Activated CD8-positive, alpha-beta memory T cell treated with anti-CD3 and anti-CD28 coated beads, Interleukin-2, amount 50 U/mL, for 48 hours (primary cell): ENCODE data around the gene SPATS2.
"Not testable (repeated sequence)": the region's sequence is repeated elsewhere in the genome, so short reads cannot be mapped to it uniquely, and the experiment has no call there.

Experiments used
- DNase-seq: peaks from one replicate; pipeline ENCODE4 v3.0.0-alpha.2; 2020

SPATS2 gene

GRCh38 chr12:49478949-49479664 lies 111.8 kb downstream of the SPATS2 start:
- no peak for DNase-seq

- DNase-seq = no peak
These were observed 115.1 kb downstream of the SPATS2 start for GRCh38 chr12:49482095-49483051.

GRCh38 chr12:49483619-49484018 lies 116.4 kb downstream of the SPATS2 start:
- no peak for DNase-seq

- DNase-seq = no peak
These were observed 120.3 kb downstream of the SPATS2 start for GRCh38 chr12:49487605-49488004.

GRCh38 chr12:49489154-49489553 lies 121.9 kb downstream of the SPATS2 start:
- DNase-seq = no peak

GRCh38 chr12:49489720-49490119 lies 122.5 kb downstream of the SPATS2 start:
- no peak for DNase-seq

- no peak for DNase-seq
These were observed 124.6 kb downstream of the SPATS2 start for GRCh38 chr12:49491823-49492222.

GRCh38 chr12:49493900-49494299 lies 126.6 kb downstream of the SPATS2 start:
- no peak for DNase-seq

GRCh38 chr12:49496417-49497360 lies 129.4 kb downstream of the SPATS2 start:
- no peak for DNase-seq

GRCh38 chr12:49501895-49502294 lies 134.6 kb downstream of the SPATS2 start:
- DNase-seq = no peak

- no peak for DNase-seq
These were observed 135.3 kb downstream of the SPATS2 start for GRCh38 chr12:49502590-49502989.

- no peak for DNase-seq
These were observed 136.5 kb downstream of the SPATS2 start for GRCh38 chr12:49503674-49504180.

GRCh38 chr12:49505672-49506071 lies 138.4 kb downstream of the SPATS2 start:
- DNase-seq = no peak

- DNase-seq = no peak
These were observed 139.9 kb downstream of the SPATS2 start for GRCh38 chr12:49507139-49507538.

GRCh38 chr12:49509681-49510080 lies 142.4 kb downstream of the SPATS2 start:
- DNase-seq = not testable (repeated sequence)

- no peak for DNase-seq
These were observed 144.1 kb downstream of the SPATS2 start for GRCh38 chr12:49511410-49511809.

- DNase-seq = no peak
These were observed 145.3 kb downstream of the SPATS2 start for GRCh38 chr12:49512546-49512945.

- DNase-seq = no peak
These were observed 148.0 kb downstream of the SPATS2 start for GRCh38 chr12:49515266-49515665.

- no peak for DNase-seq
These were observed 151.8 kb downstream of the SPATS2 start for GRCh38 chr12:49518914-49519573.

- no peak for DNase-seq
These were observed 152.3 kb downstream of the SPATS2 start for GRCh38 chr12:49519574-49519936.

GRCh38 chr12:49521389-49521788 lies 154.1 kb downstream of the SPATS2 start:
- no peak for DNase-seq

- no peak for DNase-seq
These were observed 157.5 kb downstream of the SPATS2 start for GRCh38 chr12:49524660-49525324.
